ENCODE measurements around the gene CYBA.
A peak's percentile ranks its signal among the peaks of the same experiment; 100 is the strongest.

Gene CYBA

GRCh38 chr16:88662843-88663606 is 12.2 kb upstream of the CYBA start, which contains the start of gene MVD:
Gene MVD (minus strand): TSS chr16:88663091. CDS start chr16:88663080, 11 bp downstream.
- H3K36me3 ChIP-seq (replicated peaks), result peaks cover 3% of the 10 kb centered on the region; the same call in 1 of the 2 replicates
- H3K4me3 ChIP-seq, result peak within 1 kb of the TSS; percentile 81
- peak; percentile 94 to 97 for DNase-seq (ENCODE audit: low spot score in 2 of 2)
- in situ Hi-C loops (cut with MboI; ENCODE audit: low sequenced_read_pairs), result no loop called here
- peaks cover 7% of the 10 kb centered on the region for H3K4me1 ChIP-seq
- no peaks in the 10 kb centered on the region for H3K27me3 ChIP-seq (ENCODE audit: low read depth)
- H3K9me3 ChIP-seq, result no peaks in the 10 kb centered on the region

- Histone ChIP-seq H3K4me1 (peaks cover 7% of the 10 kb centered on the region), H3K9me3 (no peaks in the 10 kb centered on the region), H3K27me3 (ENCODE audit: low read depth) (no peaks in the 10 kb centered on the region), H3K36me3 (replicated peaks) (peaks cover 5% of the 10 kb centered on the region; the same call in 1 of the 2 replicates), H3K4me3 (peak overlapping the region; percentile 81)
- in situ Hi-C loops (cut with MboI; ENCODE audit: low sequenced_read_pairs), result no loop called here
- no peak for DNase-seq (ENCODE audit: low spot score in 2 of 2)
These were observed 11.5 kb upstream of the CYBA start for GRCh38 chr16:88662222-88662842.

- peaks cover 5% of the 10 kb centered on the region; the same call in 1 of the 2 replicates for H3K36me3 ChIP-seq (replicated peaks)
- peaks cover 7% of the 10 kb centered on the region for H3K4me1 ChIP-seq
- in situ Hi-C loops (cut with MboI; ENCODE audit: low sequenced_read_pairs), result no loop called here
- no peaks in the 10 kb centered on the region for H3K9me3 ChIP-seq
- no peaks in the 10 kb centered on the region for H3K27me3 ChIP-seq (ENCODE audit: low read depth)
- peak overlapping the region; percentile 7; the same call in 1 of the 2 replicates for H3K4me3 ChIP-seq
- DNase-seq (ENCODE audit: low spot score in 2 of 2), result no peak
These were observed 10.6 kb upstream of the CYBA start for GRCh38 chr16:88661468-88661867.

- DNase-seq (ENCODE audit: low spot score in 2 of 2), result no peak
- Histone ChIP-seq H3K27me3 (ENCODE audit: low read depth) (no peaks in the 10 kb centered on the region), H3K36me3 (replicated peaks) (peaks cover 19% of the 10 kb centered on the region), H3K9me3 (no peaks in the 10 kb centered on the region), H3K4me3 (no peak overlapping the region), H3K4me1 (peaks cover 7% of the 10 kb centered on the region)
- in situ Hi-C loops (cut with MboI; ENCODE audit: low sequenced_read_pairs), result no loop called here
These were observed 8.3 kb upstream of the CYBA start for GRCh38 chr16:88659160-88659559.

- Histone ChIP-seq H3K27me3 (ENCODE audit: low read depth) (no peaks in the 10 kb centered on the region), H3K4me1 (peaks cover 7% of the 10 kb centered on the region), H3K36me3 (replicated peaks) (peaks cover 19% of the 10 kb centered on the region), H3K4me3 (no peak overlapping the region), H3K9me3 (no peaks in the 10 kb centered on the region)
- DNase-seq (ENCODE audit: low spot score in 2 of 2), result no peak
- in situ Hi-C loops (cut with MboI; ENCODE audit: low sequenced_read_pairs), result no loop called here
These were observed 7.9 kb upstream of the CYBA start for GRCh38 chr16:88658714-88659113.

- Histone ChIP-seq H3K9me3 (no peaks in the 10 kb centered on the region), H3K36me3 (replicated peaks) (peaks cover 26% of the 10 kb centered on the region)
- in situ Hi-C loops (cut with MboI; ENCODE audit: low sequenced_read_pairs), result no loop called here
These were observed 6.5 kb upstream of the CYBA start for GRCh38 chr16:88657371-88657770.

GRCh38 chr16:88656291-88656980 is 5.6 kb upstream of the CYBA start:
- no peak for DNase-seq (ENCODE audit: low spot score in 2 of 2)
- H3K9me3 ChIP-seq, result no peaks in the 10 kb centered on the region
- no peak overlapping the region for H3K4me3 ChIP-seq
- in situ Hi-C loops (cut with MboI; ENCODE audit: low sequenced_read_pairs), result no loop called here
- peaks cover 7% of the 10 kb centered on the region for H3K4me1 ChIP-seq
- H3K27me3 ChIP-seq (ENCODE audit: low read depth), result no peaks in the 10 kb centered on the region
- peaks cover 26% of the 10 kb centered on the region for H3K36me3 ChIP-seq (replicated peaks)

More at GRCh38 chr16:88657371-88657770, 6.5 kb upstream of the CYBA start:
- Histone ChIP-seq H3K4me1 (peaks cover 7% of the 10 kb centered on the region), H3K4me3 (no peak overlapping the region), H3K27me3 (ENCODE audit: low read depth) (no peaks in the 10 kb centered on the region)
- no peak for DNase-seq (ENCODE audit: low spot score in 2 of 2)

GRCh38 chr16:88655733-88656281 is 5.0 kb upstream of the CYBA start:
- peaks cover 26% of the 10 kb centered on the region for H3K36me3 ChIP-seq (replicated peaks)
- no peaks in the 10 kb centered on the region for H3K9me3 ChIP-seq
- no peaks in the 10 kb centered on the region for H3K27me3 ChIP-seq (ENCODE audit: low read depth)
- DNase-seq (ENCODE audit: low spot score in 2 of 2), result no peak
- peaks cover 6% of the 10 kb centered on the region for H3K4me1 ChIP-seq
- in situ Hi-C loops (cut with MboI; ENCODE audit: low sequenced_read_pairs), result no loop called here
- no peak overlapping the region for H3K4me3 ChIP-seq

- no peak for DNase-seq (ENCODE audit: low spot score in 2 of 2)
- H3K4me1 ChIP-seq, result peaks cover 6% of the 10 kb centered on the region
- no peaks in the 10 kb centered on the region for H3K9me3 ChIP-seq
- in situ Hi-C loops (cut with MboI; ENCODE audit: low sequenced_read_pairs), result no loop called here
- H3K4me3 ChIP-seq, result no peak overlapping the region
- H3K27me3 ChIP-seq (ENCODE audit: low read depth), result no peaks in the 10 kb centered on the region
- H3K36me3 ChIP-seq (replicated peaks), result peaks cover 26% of the 10 kb centered on the region
These were observed 4.3 kb upstream of the CYBA start for GRCh38 chr16:88655053-88655732.

- in situ Hi-C loops (cut with MboI; ENCODE audit: low sequenced_read_pairs), result no loop called here
- Histone ChIP-seq H3K9me3 (no peaks in the 10 kb centered on the region), H3K27me3 (ENCODE audit: low read depth) (no peaks in the 10 kb centered on the region), H3K36me3 (replicated peaks) (peaks cover 28% of the 10 kb centered on the region), H3K4me1 (peaks cover 6% of the 10 kb centered on the region), H3K4me3 (no peak overlapping the region)
- DNase-seq (ENCODE audit: low spot score in 2 of 2), result no peak
These were observed 3.7 kb upstream of the CYBA start for GRCh38 chr16:88654363-88655052.

- peaks cover 31% of the 10 kb centered on the region for H3K36me3 ChIP-seq (replicated peaks)
- H3K4me3 ChIP-seq, result no peak overlapping the region
- in situ Hi-C loops (cut with MboI; ENCODE audit: low sequenced_read_pairs), result no loop called here
- H3K27me3 ChIP-seq (ENCODE audit: low read depth), result no peaks in the 10 kb centered on the region
- no peak for DNase-seq (ENCODE audit: low spot score in 2 of 2)
- H3K4me1 ChIP-seq, result peaks cover 6% of the 10 kb centered on the region
- no peaks in the 10 kb centered on the region for H3K9me3 ChIP-seq
These were observed 2.9 kb upstream of the CYBA start for GRCh38 chr16:88653596-88654362.

- H3K9me3 ChIP-seq, result no peaks in the 10 kb centered on the region
- H3K4me1 ChIP-seq, result peaks cover 6% of the 10 kb centered on the region
These were observed 2.2 kb upstream of the CYBA start for GRCh38 chr16:88653101-88653500.

More at GRCh38 chr16:88653101-88653500, 2.2 kb upstream of the CYBA start:
- H3K4me3 ChIP-seq, result no peak overlapping the region
- H3K27me3 ChIP-seq (ENCODE audit: low read depth), result no peaks in the 10 kb centered on the region
- in situ Hi-C loops (cut with MboI; ENCODE audit: low sequenced_read_pairs), result no loop called here
- peaks cover 29% of the 10 kb centered on the region for H3K36me3 ChIP-seq (replicated peaks)
- no peak for DNase-seq (ENCODE audit: low spot score in 2 of 2)
